Measurements from ENCODE around the gene CHST1. TPM values are rescaled to one million over a fixed set of nuclear protein-coding genes. Genes with fewer than 3 reads are reported as not detected.

Gene CHST1
- total and polyA plus RNA-seq, 3 donors from 2014 or later: 6.2 to 17.1 (median 10.6) TPM

- TF ChIP-seq POLR2A (IDR thresholded peaks at IDR 0.05) (no peak), CTCF (IDR thresholded peaks at IDR 0.05) (no peak)
- no peaks in the 10 kb centered on the region for H3K27me3 ChIP-seq
- H3K4me3 ChIP-seq: no peak overlapping the region
- H3K9me3 ChIP-seq: no peaks in the 10 kb centered on the region
- no peak for DNase-seq
- H3K27ac ChIP-seq: no peak overlapping the region
- H3K36me3 ChIP-seq (ENCODE audit: low read depth, missing control alignments): no peaks in the 10 kb centered on the region
- WGBS, 2 donors: 83 to 84% methylated on average over 16 to 20 of the region's 20 CpGs
- intact Hi-C loops (cut with DNase I; ENCODE audit: low total_unique reads): no loop called here
- no peaks in the 10 kb centered on the region for H3K4me1 ChIP-seq
These were observed 13.3 kb downstream of the CHST1 start for GRCh38 chr11:45651841-45652749.

DNA sequence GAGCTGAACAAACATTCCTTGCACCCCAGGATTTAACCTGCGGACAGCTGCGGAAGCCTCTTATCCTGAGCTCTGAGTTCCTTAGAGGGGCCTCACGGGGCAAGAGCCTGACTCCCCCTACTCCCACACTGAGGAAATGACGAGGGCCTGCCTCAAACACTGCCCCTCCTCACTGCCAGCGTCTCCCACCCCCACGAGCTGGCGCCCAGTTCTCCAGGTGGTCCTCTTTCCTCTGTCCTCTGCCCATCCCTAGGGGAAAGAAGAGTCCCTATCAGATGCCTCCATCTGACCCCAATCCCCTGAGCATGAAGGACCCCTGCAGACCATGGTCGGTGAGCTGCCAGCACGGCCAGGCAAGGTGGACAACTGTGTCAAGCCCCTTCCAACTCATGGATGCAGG, 14.3 kb downstream of the CHST1 start:
- Histone ChIP-seq H3K27me3 (no peaks in the 10 kb centered on the region), H3K27ac (no peak overlapping the region), H3K4me1 (no peaks in the 10 kb centered on the region), H3K9me3 (no peaks in the 10 kb centered on the region), H3K36me3 (ENCODE audit: low read depth, missing control alignments) (no peaks in the 10 kb centered on the region), H3K4me3 (no peak overlapping the region)
- no peak for DNase-seq
- 66 to 73% methylated on average over 8 to 9 of the region's 9 CpGs for WGBS, 2 donors
- TF ChIP-seq POLR2A (IDR thresholded peaks at IDR 0.05) (no peak), CTCF (IDR thresholded peaks at IDR 0.05) (no peak)
- intact Hi-C loops (cut with DNase I; ENCODE audit: low total_unique reads): no loop called here

DNA sequence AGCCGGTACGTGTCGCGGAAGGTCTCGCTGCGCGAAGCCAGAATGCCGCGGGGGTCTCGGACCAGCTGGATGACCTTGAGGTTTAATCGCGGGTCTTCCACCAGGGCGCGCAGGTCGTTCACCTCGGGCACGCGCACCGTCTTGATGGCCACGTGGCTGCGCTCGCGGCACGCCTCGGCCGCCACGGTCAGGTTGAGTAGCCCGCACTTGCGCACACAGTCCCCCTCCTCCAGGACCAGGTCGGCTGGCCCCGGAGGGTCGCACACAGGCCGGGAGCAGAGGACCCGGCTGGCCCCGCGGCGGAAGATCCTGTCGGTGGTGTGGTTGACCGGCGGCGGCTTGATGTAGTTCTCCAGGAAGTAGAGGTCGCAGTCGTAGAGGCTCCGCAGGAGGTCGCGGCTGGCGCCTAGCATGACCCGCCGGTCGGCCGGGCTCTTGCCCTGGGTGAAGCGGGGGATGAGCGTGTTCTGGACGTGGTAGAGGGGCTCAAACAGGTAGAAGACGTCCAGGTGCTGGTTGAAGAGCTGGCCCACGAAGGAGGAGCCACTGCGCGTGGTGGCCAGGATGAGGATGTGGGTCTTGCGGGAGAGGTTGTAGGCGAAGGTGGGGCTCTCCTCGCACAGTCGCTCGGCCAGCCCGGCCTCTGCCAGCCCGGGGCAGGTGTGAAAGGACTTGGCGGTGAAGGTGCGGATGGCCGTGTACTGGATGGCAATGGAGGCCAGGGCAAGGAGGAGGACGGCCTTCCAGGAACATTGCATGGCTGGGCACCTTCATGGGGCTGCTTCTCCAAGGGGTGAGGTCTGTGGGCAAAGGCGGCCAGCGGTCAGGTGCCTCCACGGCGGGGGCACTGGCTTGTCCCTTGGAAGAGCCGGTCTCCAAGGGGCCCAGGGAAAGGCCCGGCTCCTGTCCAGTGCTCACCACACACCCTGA, 15.0 kb downstream of the CHST1 start:
- Histone ChIP-seq H3K9me3 (no peaks in the 10 kb centered on the region), H3K4me3 (peak overlapping the region; percentile 39 to 51), H3K27me3 (no peaks in the 10 kb centered on the region), H3K36me3 (ENCODE audit: low read depth, missing control alignments) (no peaks in the 10 kb centered on the region), H3K4me1 (no peaks in the 10 kb centered on the region), H3K27ac (no peak overlapping the region)
- intact Hi-C loops (cut with DNase I; ENCODE audit: low total_unique reads): no loop called here
- TF ChIP-seq CTCF (IDR thresholded peaks at IDR 0.05) (no peak), POLR2A (IDR thresholded peaks at IDR 0.05) (no peak)
- DNase-seq: peak; percentile 44
- WGBS, 2 donors: 68 to 72% methylated on average over 27 to 66 of the region's 75 CpGs

- peak overlapping the region; percentile 39 to 51 for H3K4me3 ChIP-seq
- 68 to 84% methylated on average over 26 to 47 of the region's 49 CpGs for WGBS, 2 donors
- H3K27ac ChIP-seq: no peak overlapping the region
- no peak for TF ChIP-seq POLR2A (IDR thresholded peaks at IDR 0.05)
- TF ChIP-seq CTCF (IDR thresholded peaks at IDR 0.05): no peak
- DNase-seq: no peak
- intact Hi-C loops (cut with DNase I; ENCODE audit: low total_unique reads): no loop called here
- H3K4me1 ChIP-seq: no peaks in the 10 kb centered on the region
- H3K9me3 ChIP-seq: no peaks in the 10 kb centered on the region
- no peaks in the 10 kb centered on the region for H3K27me3 ChIP-seq
- H3K36me3 ChIP-seq (ENCODE audit: low read depth, missing control alignments): no peaks in the 10 kb centered on the region
These were observed 15.8 kb downstream of the CHST1 start for GRCh38 chr11:45649544-45650165.

All from testis (tissue), 3 donors.